GM21717 (cell line): Measurements from ENCODE around the gene C1orf198.

Experiments
- ATAC-seq: cut with Tn5 transposase; IDR thresholded peaks from one replicate; pipeline ENCODE4 v1.9.1; 2021; ENCODE audit warnings: mild to moderate bottlenecking, moderate library complexity; ENCODE audit not compliant: unreplicated experiment

C1orf198 gene

GRCh38 chr1:230790026-230790425 is 78.3 kb downstream of the C1orf198 start:
- no peak for ATAC-seq

- no peak for ATAC-seq
Observed at GRCh38 chr1:230788561-230789275, 79.6 kb downstream of the C1orf198 start.

GRCh38 chr1:230787471-230787870 is 80.8 kb downstream of the C1orf198 start:
- ATAC-seq = no peak
